ENCODE results near the gene RBM28. TPM values are rescaled to one million over a fixed set of nuclear protein-coding genes. Genes with fewer than 3 reads are reported as not detected.

Gene RBM28
- polyA plus RNA-seq, 1 donor from 2014 or later = 18.9 TPM

DNA sequence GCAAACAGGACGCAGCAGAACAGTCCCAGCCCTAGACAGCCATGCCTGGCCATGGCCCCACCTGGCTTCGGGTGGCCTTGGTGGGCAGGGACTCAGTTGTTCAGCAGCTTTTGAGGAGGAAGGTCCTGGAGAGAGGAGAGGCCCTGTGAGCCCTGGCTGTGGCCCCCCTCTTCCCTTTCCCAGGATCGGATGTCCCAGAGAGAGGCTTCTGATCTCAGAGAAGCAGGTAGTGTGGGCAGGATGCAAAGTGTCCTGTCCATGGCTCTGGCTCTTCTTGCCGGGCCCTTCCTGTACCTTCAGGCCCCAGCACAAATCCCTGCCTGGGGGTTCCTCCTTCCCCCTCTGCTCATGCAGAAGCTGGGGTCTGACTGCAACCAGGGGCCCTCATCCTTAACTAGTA lies 16.2 kb upstream of the RBM28 start:
- peak overlapping the region; percentile 86 for H3K9ac ChIP-seq (ENCODE audit: low read length)
- peak overlapping the region; percentile 55 for H3K4me2 ChIP-seq (ENCODE audit: low read length)
- peak overlapping the region; percentile 92 for H3K4me3 ChIP-seq (ENCODE audit: low read length)
- H3F3A ChIP-seq (ENCODE audit: insufficient read depth, low read length, poor library complexity, severe bottlenecking) = no peaks in the 10 kb centered on the region
- no peak overlapping the region for H2AFZ ChIP-seq (ENCODE audit: low read depth, low read length)
- no peaks in the 10 kb centered on the region for H3K9me2 ChIP-seq (ENCODE audit: insufficient read depth, low read length)
- peaks cover 27% of the 10 kb centered on the region for H3K27me3 ChIP-seq (ENCODE audit: insufficient read depth, low read depth, low read length)
- no peaks in the 10 kb centered on the region for H3K9me3 ChIP-seq (ENCODE audit: low read length)
- no peak for TF ChIP-seq RAD21 (conservative IDR thresholded peaks at IDR 0.05)
- no peak for TF ChIP-seq SMC3 (conservative IDR thresholded peaks at IDR 0.05; ENCODE audit: poor library complexity)
- no peak for TF ChIP-seq TAF1 (IDR thresholded peaks at IDR 0.05; ENCODE audit: low read depth)
- no peak for TF ChIP-seq EZH2 (IDR thresholded peaks at IDR 0.05; ENCODE audit: borderline replicate concordance, insufficient read depth, low read length, poor library complexity, severe bottlenecking)
- TF ChIP-seq, protein P1, sequence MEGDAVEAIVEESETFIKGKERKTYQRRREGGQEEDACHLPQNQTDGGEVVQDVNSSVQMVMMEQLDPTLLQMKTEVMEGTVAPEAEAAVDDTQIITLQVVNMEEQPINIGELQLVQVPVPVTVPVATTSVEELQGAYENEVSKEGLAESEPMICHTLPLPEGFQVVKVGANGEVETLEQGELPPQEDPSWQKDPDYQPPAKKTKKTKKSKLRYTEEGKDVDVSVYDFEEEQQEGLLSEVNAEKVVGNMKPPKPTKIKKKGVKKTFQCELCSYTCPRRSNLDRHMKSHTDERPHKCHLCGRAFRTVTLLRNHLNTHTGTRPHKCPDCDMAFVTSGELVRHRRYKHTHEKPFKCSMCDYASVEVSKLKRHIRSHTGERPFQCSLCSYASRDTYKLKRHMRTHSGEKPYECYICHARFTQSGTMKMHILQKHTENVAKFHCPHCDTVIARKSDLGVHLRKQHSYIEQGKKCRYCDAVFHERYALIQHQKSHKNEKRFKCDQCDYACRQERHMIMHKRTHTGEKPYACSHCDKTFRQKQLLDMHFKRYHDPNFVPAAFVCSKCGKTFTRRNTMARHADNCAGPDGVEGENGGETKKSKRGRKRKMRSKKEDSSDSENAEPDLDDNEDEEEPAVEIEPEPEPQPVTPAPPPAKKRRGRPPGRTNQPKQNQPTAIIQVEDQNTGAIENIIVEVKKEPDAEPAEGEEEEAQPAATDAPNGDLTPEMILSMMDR (IDR thresholded peaks at IDR 0.05; ENCODE audit: poor library complexity, severe bottlenecking) = no peak
- no peak for TF ChIP-seq REST (IDR thresholded peaks at IDR 0.05; ENCODE audit: borderline replicate concordance)
- no peak for TF ChIP-seq EP300 (conservative IDR thresholded peaks at IDR 0.05; ENCODE audit: poor library complexity, severe bottlenecking)
- no peak for TF ChIP-seq MXI1 (conservative IDR thresholded peaks at IDR 0.05; ENCODE audit: poor library complexity, severe bottlenecking)
- TF ChIP-seq POLR2AphosphoS5 (IDR thresholded peaks at IDR 0.05) = no peak
- no peaks in the 10 kb centered on the region for H4K20me1 ChIP-seq (ENCODE audit: insufficient read depth)
- no peaks in the 10 kb centered on the region for H3K79me2 ChIP-seq (replicated peaks; ENCODE audit: insufficient read depth, low read length)
- no peaks in the 10 kb centered on the region for H3K36me3 ChIP-seq (ENCODE audit: insufficient read depth, low read length)
- H3K27ac ChIP-seq (ENCODE audit: low read length) = no peak overlapping the region

- H4K20me1 ChIP-seq (ENCODE audit: insufficient read depth) = no peaks in the 10 kb centered on the region
- H3K4me3 ChIP-seq (ENCODE audit: low read length) = no peak overlapping the region
- H3K9me2 ChIP-seq (ENCODE audit: insufficient read depth, low read length) = no peaks in the 10 kb centered on the region
- H3K9ac ChIP-seq (ENCODE audit: low read length) = no peak overlapping the region
- H3K36me3 ChIP-seq (ENCODE audit: insufficient read depth, low read length) = no peaks in the 10 kb centered on the region
- no peak overlapping the region for H3K27ac ChIP-seq (ENCODE audit: low read length)
- H3K27me3 ChIP-seq (ENCODE audit: insufficient read depth, low read depth, low read length) = peaks cover 25% of the 10 kb centered on the region
- no peaks in the 10 kb centered on the region for H3K9me3 ChIP-seq (ENCODE audit: low read length)
- TF ChIP-seq EP300 (conservative IDR thresholded peaks at IDR 0.05; ENCODE audit: poor library complexity, severe bottlenecking) (no peak), SMC3 (conservative IDR thresholded peaks at IDR 0.05; ENCODE audit: poor library complexity) (no peak), MXI1 (conservative IDR thresholded peaks at IDR 0.05; ENCODE audit: poor library complexity, severe bottlenecking) (no peak), RAD21 (conservative IDR thresholded peaks at IDR 0.05) (no peak), EZH2 (IDR thresholded peaks at IDR 0.05; ENCODE audit: borderline replicate concordance, insufficient read depth, low read length, poor library complexity, severe bottlenecking) (no peak), REST (IDR thresholded peaks at IDR 0.05; ENCODE audit: borderline replicate concordance) (no peak), POLR2AphosphoS5 (IDR thresholded peaks at IDR 0.05) (no peak), TAF1 (IDR thresholded peaks at IDR 0.05; ENCODE audit: low read depth) (no peak)
- TF ChIP-seq, protein P1 (IDR thresholded peaks at IDR 0.05; ENCODE audit: poor library complexity, severe bottlenecking) = no peak
- H2AFZ ChIP-seq (ENCODE audit: low read depth, low read length) = no peak overlapping the region
- H3F3A ChIP-seq (ENCODE audit: insufficient read depth, low read length, poor library complexity, severe bottlenecking) = no peaks in the 10 kb centered on the region
- H3K79me2 ChIP-seq (replicated peaks; ENCODE audit: insufficient read depth, low read length) = no peaks in the 10 kb centered on the region
- no peak overlapping the region for H3K4me2 ChIP-seq (ENCODE audit: low read length)
Measured at GRCh38 chr7:128359336-128359735, 15.6 kb upstream of the RBM28 start.

Measured in neural cell (in vitro differentiated cells).